Right lobe of liver (tissue), 6 donors: Measurements from ENCODE around the gene TRABD2B. TPM values are rescaled to one million over a fixed set of nuclear protein-coding genes. Genes with fewer than 3 reads are reported as not detected.

ENCODE experiments used
- ATAC-seq, 4 donors: fragments of 200-7000 bp; cut with Tn5 transposase; one replicate each; pipeline ENCODE4 v1.9.1; 2020; ENCODE audit warnings: mild to moderate bottlenecking in 4 of 4, moderate library complexity in 4 of 4
- DNase-seq, 3 donors: peaks; one replicate each; pipeline ENCODE4 v3.0.0-alpha.2; 2020
- H3K27ac ChIP-seq, 3 donors: fragments of 200-600 bp; one replicate each; pipeline ENCODE4 v1.8.0; 2022
- H3K27me3 ChIP-seq, 2 donors: fragments of 200-600 bp; one replicate each; pipeline ENCODE4 v1.8.0; 2022
- H3K36me3 ChIP-seq, 4 donors: fragments of 200-600 bp; sonication (generic) in 1 of 4; one replicate each; pipeline versions ENCODE4 v1.5.1 to v1.8.0; 2017 to 2022; ENCODE audit warnings: control low read depth in 1 of 4
- H3K4me1 ChIP-seq, 4 donors: fragments of 200-600 bp; sonication (generic) in 1 of 4; one replicate each; pipeline versions ENCODE4 v1.5.1 to v1.8.0; 2017 to 2022; ENCODE audit warnings: control low read depth in 1 of 4
- H3K4me3 ChIP-seq, 3 donors: fragments of 200-600 bp; one replicate each; pipeline ENCODE4 v1.8.0; 2022
- H3K9me3 ChIP-seq, 4 donors: fragments of 200-600 bp; sonication (generic) in 1 of 4; one replicate each; pipeline versions ENCODE4 v1.5.1 to v1.8.0; 2017 to 2022; ENCODE audit warnings: control low read depth in 1 of 4
- CTCF ChIP-seq, 4 donors: fragments of 200-600 bp in 3 of 4; fragments of 450-650 bp in 1 of 4; IDR thresholded peaks; one replicate each; pipeline versions ENCODE4 v1.5.1 to v1.8.0; 2016 to 2022; ENCODE audit warnings: antibody characterized with exemption in 4 of 4, mild to moderate bottlenecking in 2 of 4
- POLR2A ChIP-seq: fragments of 450-650 bp; IDR thresholded peaks from one replicate; pipeline ENCODE4 v1.6.1; 2017; ENCODE audit warnings: antibody characterized with exemption, mild to moderate bottlenecking
- WGBS: methylation state at CpG from one replicate; pipeline ENCODE4 v1.1.6; 2018; ENCODE audit warnings: low coverage, low lambda C conversion rate; ENCODE audit not compliant: insufficient coverage; ENCODE audit errors: missing lambda C conversion rate; 5-methylcytosine and 5-hydroxymethylcytosine counted together
- intact Hi-C, 2 donors: fragments of 100-400 bp; cut with DNase I; formaldehyde crosslinking; loops; one replicate each; pipeline versions ENCODE4 v1.11.2 to v1.14.1; 2022
- total RNA-seq, 6 experiments: library from RNA; depleted of rRNA in 2 of 6; stranded (reverse); fragments of >200 nt in 2 of 6; fragmentation: NEBNext Ultra II Directional in 3 of 6; extraction: Animal tissue kit (Norgen Biotek cat#: 25700) in 3 of 6; gene quantifications; one replicate each; pipeline versions ENCODE4 v1.1.0 to v1.2.4, GENCODE V29; 2016 to 2023
- donor health status: DM: no; HTN: yes; CAD: no.
- donor health status: DM: no; HTN: no; CAD: no.
- donor health status: DM: no; HTN: no; CAD: no.
- donor health status: DM: no; HTN: yes; CAD: no.
- donor health status: DM: no; HTN: yes; CAD: no.

The TRABD2B gene
- total RNA-seq, 6 experiments from 2014 or later: 0.55 to 9.5 (median 1.8) TPM

- Histone ChIP-seq H3K36me3 (no peaks in the 10 kb centered on the region), H3K27ac (no peak overlapping the region), H3K9me3 (no peaks in the 10 kb centered on the region), H3K4me3 (no peak overlapping the region), H3K4me1 (peaks cover 0 to 3% (median 0%) of the 10 kb centered on the region in 4 donors), H3K27me3 (no peaks in the 10 kb centered on the region)
- intact Hi-C loops: no loop called here
- DNase-seq (no peak), ATAC-seq (no peak)
- no peak for TF ChIP-seq POLR2A
- TF ChIP-seq CTCF (IDR thresholded peaks at IDR 0.05): no peak
Measured at GRCh38 chr1:48025076-48025475, 27.9 kb upstream of the TRABD2B start.

GRCh38 chr1:48023488-48023887, 26.3 kb upstream of the TRABD2B start:
- intact Hi-C loops: no loop called here
- no peak for DNase-seq
- no peak for ATAC-seq

GRCh38 chr1:48022306-48022705, 25.1 kb upstream of the TRABD2B start:
- H3K27me3 ChIP-seq: no peaks in the 10 kb centered on the region
- DNase-seq (no peak), ATAC-seq (no peak)
- no peak for TF ChIP-seq POLR2A
- TF ChIP-seq CTCF (IDR thresholded peaks at IDR 0.05): no peak
- no peaks in the 10 kb centered on the region for H3K9me3 ChIP-seq
- H3K4me3 ChIP-seq: no peak overlapping the region
- H3K4me1 ChIP-seq: peaks cover 0 to 8% (median 0%) of the 10 kb centered on the region in 4 donors
- H3K36me3 ChIP-seq: no peaks in the 10 kb centered on the region
- 55% methylated on average over 3 of the region's 3 CpGs for WGBS
- intact Hi-C loops: no loop called here
- H3K27ac ChIP-seq: no peak overlapping the region

More at GRCh38 chr1:48023488-48023887, 26.3 kb upstream of the TRABD2B start:
- Histone ChIP-seq H3K9me3 (no peaks in the 10 kb centered on the region), H3K36me3 (no peaks in the 10 kb centered on the region), H3K4me1 (peaks cover 0 to 8% (median 0%) of the 10 kb centered on the region in 4 donors), H3K4me3 (no peak overlapping the region), H3K27ac (no peak overlapping the region), H3K27me3 (no peaks in the 10 kb centered on the region)
- TF ChIP-seq CTCF (IDR thresholded peaks at IDR 0.05): no peak
- 100% methylated on average over 5 of the region's 6 CpGs for WGBS

GRCh38 chr1:48021792-48022191, 24.6 kb upstream of the TRABD2B start:
- 39% methylated on average over 2 of the region's 2 CpGs for WGBS
- intact Hi-C loops: no loop called here
- no peak for DNase-seq

More at GRCh38 chr1:48021792-48022191, 24.6 kb upstream of the TRABD2B start:
- H3K4me3 ChIP-seq: no peak overlapping the region
- TF ChIP-seq POLR2A: no peak
- TF ChIP-seq CTCF (IDR thresholded peaks at IDR 0.05): no peak
- no peak overlapping the region for H3K27ac ChIP-seq
- no peaks in the 10 kb centered on the region for H3K27me3 ChIP-seq
- peak in 1 of 4 donors; percentile 34 for ATAC-seq
- H3K4me1 ChIP-seq: peaks cover 0 to 8% (median 0%) of the 10 kb centered on the region in 4 donors
- no peaks in the 10 kb centered on the region for H3K36me3 ChIP-seq
- no peaks in the 10 kb centered on the region for H3K9me3 ChIP-seq
